GM12878 (cell line): ENCODE data around the gene JPH4. TPM values are rescaled to one million over a fixed set of nuclear protein-coding genes. Genes with fewer than 3 reads are reported as not detected.
A peak's percentile ranks its signal among the peaks of the same experiment; 100 is the strongest.

Experiments used
- ATAC-seq: fragments of 200-7000 bp; cut with Tn5 transposase; 3 replicates; pipeline ENCODE4 v1.9.1; 2020; ENCODE audit warnings: mild to moderate bottlenecking, moderate library complexity
- BruUV-seq: library from RNA; stranded (reverse); fragments of 400-500 nt; replicated peaks from 2 replicates; lab custom pipeline; 2021; lab: Mats Ljungman, UMichigan
- CTCF ChIA-PET: fragments of 300-600 bp; sonication (Branson Sonifier 250); formaldehyde crosslinking; extraction: SDS; loops from one replicate; lab custom pipeline; 2021; ENCODE audit warnings: inconsistent platforms; lab: Yijun Ruan, JAX
- POLR2A ChIA-PET: fragments of 350-600 bp; formaldehyde crosslinking; extraction: SDS; loops from one replicate; lab custom pipeline; 2021; ENCODE audit warnings: inconsistent platforms; lab: Charles Lee
- RAD21 ChIA-PET: fragments of 300-600 bp; sonication (Branson Sonifier 250); formaldehyde crosslinking; loops from one replicate; lab custom pipeline; 2023; ENCODE audit warnings: antibody characterized with exemption; ENCODE audit not compliant: unreplicated experiment; lab: Charles Lee
- SMC1A ChIA-PET: fragments of 300-600 bp; sonication (Branson Sonifier 250); formaldehyde crosslinking; loops from one replicate; lab custom pipeline; 2023; ENCODE audit not compliant: unreplicated experiment, uncharacterized antibody; lab: Charles Lee
- DNase-seq: peaks from one replicate; pipeline ENCODE4 v3.0.0-alpha.2; 2011; ENCODE audit warnings: low read depth, low spot score
- FAIRE-seq: peaks from 3 replicates; lab custom pipeline; 2011; peaks lifted over from hg19 to GRCh38; lab: Jason Lieb, UNC
- H2AFZ ChIP-seq: 2 replicates; pipeline ENCODE4 v1.6.0; 2011; ENCODE audit warnings: low read depth, low read length, control low read depth; ENCODE audit not compliant: control insufficient read depth
- H3K27ac ChIP-seq: 2 replicates; pipeline ENCODE4 v1.5.1; 2011; ENCODE audit warnings: control low read depth; ENCODE audit not compliant: control insufficient read depth, insufficient read depth
- H3K27me3 ChIP-seq, 2 experiments: replicated peaks in 1 of 2; 2 replicates each; pipeline versions ENCODE4 v1.6.0 to v1.6.1; 2011; ENCODE audit warnings: low read length in 1 of 2; ENCODE audit not compliant: control insufficient read depth in 2 of 2, insufficient read depth in 2 of 2
- H3K36me3 ChIP-seq, 2 experiments: 2 replicates each; pipeline ENCODE4 v1.5.1; 2011; ENCODE audit warnings: low read length in 1 of 2; ENCODE audit not compliant: control insufficient read depth in 2 of 2, insufficient read depth in 2 of 2
- H3K4me1 ChIP-seq: 2 replicates; pipeline ENCODE4 v1.6.1; 2011; ENCODE audit warnings: mild to moderate bottlenecking, low read length, moderate library complexity, mixed read lengths; ENCODE audit not compliant: control insufficient read depth, insufficient read depth
- H3K4me2 ChIP-seq: 2 replicates; pipeline ENCODE4 v1.6.0; 2011; ENCODE audit warnings: control low read depth; ENCODE audit not compliant: control insufficient read depth, insufficient read depth
- H3K4me3 ChIP-seq: fragments of 200-600 bp; sonication (generic); 2 replicates; pipeline ENCODE4 v1.5.1; 2016
- H3K79me2 ChIP-seq: 2 replicates; pipeline ENCODE4 v1.6.0; 2011; ENCODE audit warnings: low read length; ENCODE audit not compliant: control insufficient read depth, insufficient read depth
- H3K9ac ChIP-seq: 2 replicates; pipeline ENCODE4 v1.8.0; 2011; ENCODE audit warnings: low read length, control low read depth, mixed read lengths; ENCODE audit not compliant: control insufficient read depth, insufficient read depth
- H3K9me3 ChIP-seq: replicated peaks from 3 replicates; pipeline ENCODE4 v1.5.1; 2011; ENCODE audit warnings: mild to moderate bottlenecking, low read length; ENCODE audit not compliant: control insufficient read depth, insufficient read depth
- H4K20me1 ChIP-seq: 2 replicates; pipeline ENCODE4 v1.6.0; 2011; ENCODE audit not compliant: control insufficient read depth, insufficient read depth
- CHD1 ChIP-seq: IDR thresholded peaks from 2 replicates; pipeline ENCODE4 v1.6.1; 2012; ENCODE audit warnings: low read depth, low read length, improper control_type of control experiment
- MTA2 ChIP-seq: fragments of 450-650 bp; IDR thresholded peaks from 2 replicates; pipeline ENCODE4 v1.6.1; 2016; ENCODE audit warnings: low read depth, mild to moderate bottlenecking, moderate library complexity
- MYC ChIP-seq: IDR thresholded peaks from 2 replicates; pipeline ENCODE4 v1.6.1; 2011; ENCODE audit warnings: mild to moderate bottlenecking, low read length, moderate library complexity, inconsistent platforms; ENCODE audit not compliant: insufficient read depth, insufficient replicate concordance, insufficient read length, severe bottlenecking
- NBN ChIP-seq: fragments of 450-650 bp; IDR thresholded peaks from 2 replicates; pipeline ENCODE4 v1.6.1; 2016
- POLR2AphosphoS5 ChIP-seq: IDR thresholded peaks from 2 replicates; pipeline ENCODE4 v1.6.1; 2011; ENCODE audit warnings: mild to moderate bottlenecking, low read length, inconsistent platforms
- WGBS: methylation state at CpG from one replicate; pipeline ENCODE4 v1.1.6; 2016; ENCODE audit warnings: low lambda C conversion rate; ENCODE audit not compliant: insufficient replicate concordance, insufficient coverage; ENCODE audit errors: missing lambda C conversion rate; 5-methylcytosine and 5-hydroxymethylcytosine counted together
- in situ Hi-C: fragments of 300-500 bp; cut with MboI; formaldehyde crosslinking; loops from 9 replicates; pipeline ENCODE4 v1.14.3; 2018; ENCODE audit warnings: mixed read lengths
- intact Hi-C: fragments of 100-400 bp; cut with micrococcal nuclease; formaldehyde crosslinking; loops from one replicate; pipeline ENCODE4 v1.14.2; 2022; ENCODE audit not compliant: unreplicated experiment
- polyA plus RNA-seq, 11 experiments: library from polyadenylated mRNA; depleted of rRNA in 4 of 11; unstranded in 6 of 11; stranded (reverse) in 5 of 11; fragments of >200 nt; fragmentation: Nextera tagmentation in 4 of 11; fragmentation: Illumina TruSeq in 1 of 11; extraction: Ambion mirVana in 4 of 11; extraction: Trizol in 1 of 11; gene quantifications; 1 replicate in 1 of 11; 2 replicates in 10 of 11; pipeline versions ENCODE4 v1.2.1 to v1.2.3, GENCODE V29; 2011 to 2016; ENCODE audit warnings: inconsistent platforms in 2 of 11, missing spikeins in 2 of 11, low read depth in 1 of 11
- total RNA-seq, 4 experiments: library from RNA; depleted of rRNA in 3 of 4; stranded (reverse); fragments of >200 nt in 3 of 4; fragmentation: Illumina TruSeq in 1 of 4; extraction: Trizol in 1 of 4; gene quantifications; 2 replicates each; pipeline versions ENCODE4 v1.2.1 to v1.2.3, GENCODE V29; 2013 to 2021

JPH4 gene
- total and polyA plus RNA-seq, 10 of the 15 experiments (the other 5 are each of a cell fraction or from before 2014, with no cell fraction given) = 0.48 to 10.3 (median 3.8) TPM

DNA sequence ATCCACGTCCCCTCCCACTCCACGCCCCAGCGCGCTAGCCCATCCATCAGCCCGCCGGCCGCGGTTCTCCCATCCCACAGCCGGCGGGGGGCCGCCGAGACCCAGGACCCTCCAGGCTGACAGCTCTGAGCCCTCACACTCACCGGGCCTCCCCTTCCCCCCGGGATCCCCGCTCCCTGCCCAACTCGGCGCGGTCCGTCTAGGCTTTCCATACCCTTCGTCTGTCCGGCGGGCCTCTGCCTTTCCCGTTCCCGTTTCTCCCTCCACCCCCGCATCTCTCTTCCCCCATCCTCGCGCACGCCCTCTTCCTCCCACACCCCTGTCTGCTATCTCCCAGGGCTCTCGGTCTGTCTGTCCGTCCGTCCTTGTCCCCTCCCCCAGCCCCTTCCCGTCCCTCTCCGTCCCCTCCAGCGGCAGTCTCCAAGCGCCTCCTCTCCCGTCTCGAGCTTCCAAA, 27.8 kb downstream of the JPH4 start:
- RAD21 ChIA-PET = no interaction called here
- Histone ChIP-seq H3K9ac (peak overlapping the region; percentile 48), H3K4me1 (no peaks in the 10 kb centered on the region), H4K20me1 (no peaks in the 10 kb centered on the region), H3K4me3 (peak overlapping the region; percentile 91), H3K79me2 (no peaks in the 10 kb centered on the region), H3K4me2 (peak overlapping the region; percentile 70), H3K27me3 (no peaks in the 10 kb centered on the region), H3K27ac (peak overlapping the region; percentile 43), H3K36me3 (no peaks in the 10 kb centered on the region), H3K9me3 (no peaks in the 10 kb centered on the region), H2AFZ (peak overlapping the region; percentile 71)
- SMC1A ChIA-PET = interaction anchor here (1.4 kb wide), 2 partner anchors 17 to 74 kb away, joined by 3 read pairs; no protein-coding TSS in a partner anchor
- POLR2A ChIA-PET = no interaction called here
- ATAC-seq (peak; percentile 3; the same call in 1 of the 3 replicates), FAIRE-seq (no peak), DNase-seq (no peak)
- in situ Hi-C loops (no loop called here), intact Hi-C loops (no loop called here)
- BruUV-seq = no TSS peak
- TF ChIP-seq MTA2 (no peak), NBN (0 out of 2 replicates have a peak, but pooled peaks have one; percentile 26)
- 3% methylated on average over 16 of the region's 37 CpGs for WGBS
- CTCF ChIA-PET = interaction anchor here (1.8 to 1.9 kb wide), 2 partner anchors 10 to 12 kb away, joined by 5 to 14 read pairs; no protein-coding TSS in a partner anchor

DNA sequence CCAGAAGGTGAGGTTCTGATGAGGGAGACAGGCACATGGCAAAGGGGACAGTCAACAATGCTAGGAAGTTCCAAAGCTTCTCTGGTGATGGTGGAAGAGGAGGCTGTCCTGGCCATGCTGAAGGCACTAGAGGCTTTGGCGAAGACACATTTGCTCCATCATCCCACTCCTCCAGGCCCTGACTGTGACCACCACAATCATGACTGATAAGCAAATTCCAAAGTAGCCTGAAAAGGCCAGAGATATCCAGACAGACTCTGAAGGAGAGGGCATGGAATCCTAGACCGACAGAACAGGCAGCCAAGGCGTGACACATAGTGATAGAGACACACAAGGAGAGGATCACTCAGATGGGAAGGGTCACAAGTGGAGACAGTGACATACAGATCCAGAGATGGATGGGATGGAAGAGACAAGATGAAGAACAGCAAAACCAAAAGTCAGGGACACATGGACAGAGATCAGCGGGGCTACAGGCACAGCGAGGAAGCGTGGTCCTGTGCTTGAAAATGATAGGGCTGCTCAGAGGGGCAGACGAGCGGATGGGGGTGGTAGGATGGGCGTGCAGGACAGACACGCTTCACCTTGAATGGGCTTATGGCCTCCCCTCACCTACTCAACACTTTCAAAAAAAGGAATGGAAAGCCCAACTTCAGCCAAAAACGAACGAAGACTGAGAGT, 28.3 kb downstream of the JPH4 start:
- Histone ChIP-seq H3K79me2 (no peaks in the 10 kb centered on the region), H3K4me1 (no peaks in the 10 kb centered on the region)
- WGBS = 74% methylated on average over 12 of the region's 12 CpGs
- POLR2A ChIA-PET = interaction anchor here (0.7 to 1.0 kb wide), 2 partner anchors 9 to 10 kb away, joined by 4 read pairs; no protein-coding TSS in a partner anchor
- SMC1A ChIA-PET = interaction anchor here (1.1 to 1.2 kb wide), 2 partner anchors 12 to 71 kb away, joined by 4 to 7 read pairs; no protein-coding TSS in a partner anchor
- in situ Hi-C loops = no loop called here
- RAD21 ChIA-PET = interaction anchor here (1.2 kb wide), 1 partner anchor 9 kb away, joined by 6 read pairs; no protein-coding TSS in a partner anchor
- TF ChIP-seq MYC = no peak
- no peak for TF ChIP-seq POLR2AphosphoS5
- TF ChIP-seq CHD1 = no peak
- TF ChIP-seq, all 136 proteins: peak for 0
- BruUV-seq = no TSS peak
- Histone ChIP-seq H3K27ac (no peak overlapping the region), H3K4me3 (peak overlapping the region; percentile 91), H3K36me3 (no peaks in the 10 kb centered on the region), H3K9ac (peak overlapping the region; percentile 48), H3K27me3 (no peaks in the 10 kb centered on the region), H3K4me2 (peak overlapping the region; percentile 70), H3K9me3 (no peaks in the 10 kb centered on the region), H2AFZ (no peak overlapping the region), H4K20me1 (no peaks in the 10 kb centered on the region)
- CTCF ChIA-PET = interaction anchor here (0.7 to 2.8 kb wide), 7 partner anchors 8 to 72 kb away, joined by 3 to 25 read pairs (median 5); no protein-coding TSS in a partner anchor
- ATAC-seq = no peak
- FAIRE-seq = no peak
- intact Hi-C loops = no loop called here
- DNase-seq = no peak
